K562 (cell line): ENCODE measurements around the gene SPRR1A. TPM values are rescaled to one million over a fixed set of nuclear protein-coding genes. Genes with fewer than 3 reads are reported as not detected.

Source experiments
- ATAC-seq: fragments of 200-7000 bp; cut with Tn5 transposase; 3 replicates; pipeline ENCODE4 v1.9.1; 2020; ENCODE audit warnings: moderate library complexity
- BruUV-seq: library from RNA; stranded (reverse); fragments of 400-500 nt; replicated peaks from 2 replicates; lab custom pipeline; 2021; lab: Mats Ljungman, UMichigan
- CTCF ChIA-PET: fragments of 300-600 bp; formaldehyde crosslinking; extraction: SDS; loops from one replicate; lab custom pipeline; 2021; ENCODE audit warnings: low intra/inter-chr PET ratio; lab: Yijun Ruan, JAX
- POLR2A ChIA-PET: fragments of 300-600, 350-650 bp; sonication (Branson Sonifier 250); formaldehyde crosslinking; extraction: SDS; loops from one replicate; lab custom pipeline; 2021; ENCODE audit warnings: antibody characterized with exemption, inconsistent platforms; lab: Yijun Ruan, JAX
- DNase-seq, 4 experiments: peaks; one replicate each; pipeline versions ENCODE4 v3.0.0 to v3.0.0-alpha.2; 2011 to 2018; ENCODE audit warnings: low spot score in 3 of 4, mixed read lengths in 3 of 4; ENCODE audit errors: extremely low read depth in 1 of 4
- FAIRE-seq: peaks from 2 replicates; lab custom pipeline; 2011; peaks lifted over from hg19 to GRCh38; lab: Jason Lieb, UNC
- H2AFZ ChIP-seq: 2 replicates; pipeline ENCODE4 v1.6.0; 2011; ENCODE audit warnings: low read depth, low read length, control low read depth, inconsistent platforms
- H3K27ac ChIP-seq: fragments of 200-600 bp; 3 replicates; pipeline ENCODE4 v1.8.0; 2011; ENCODE audit warnings: low read depth, mild to moderate bottlenecking, control low read depth, inconsistent platforms, low read length, moderate library complexity, mixed read lengths; ENCODE audit errors: extremely low read depth
- H3K27me3 ChIP-seq, 2 experiments: fragments of 300-600 bp in 1 of 2; 2 replicates in 1 of 2; 3 replicates in 1 of 2; pipeline versions ENCODE4 v1.6.0 to v1.8.0; 2011; ENCODE audit warnings: inconsistent platforms in 2 of 2, low read length in 2 of 2, mild to moderate bottlenecking in 1 of 2, mixed read lengths in 1 of 2, moderate library complexity in 1 of 2; ENCODE audit not compliant: control insufficient read depth in 2 of 2, insufficient read depth in 2 of 2
- H3K36me3 ChIP-seq: fragments of 300-600 bp; 3 replicates; pipeline ENCODE4 v1.8.0; 2011; ENCODE audit warnings: mild to moderate bottlenecking, low read length, inconsistent platforms; ENCODE audit not compliant: control insufficient read depth, insufficient read depth
- H3K4me1 ChIP-seq, 2 experiments: fragments of 200-600 bp in 1 of 2; replicated peaks in 1 of 2; 2 replicates in 1 of 2; 3 replicates in 1 of 2; pipeline versions ENCODE4 v1.5.1 to v1.8.0; 2011; ENCODE audit warnings: inconsistent platforms in 2 of 2, low read length in 2 of 2, mild to moderate bottlenecking in 1 of 2, mixed read lengths in 1 of 2, moderate library complexity in 1 of 2; ENCODE audit not compliant: control insufficient read depth in 2 of 2, insufficient read depth in 2 of 2
- H3K4me2 ChIP-seq: 2 replicates; pipeline ENCODE4 v1.6.1; 2011; ENCODE audit warnings: low read length, control low read depth, inconsistent platforms, mixed read lengths; ENCODE audit not compliant: insufficient read depth
- H3K4me3 ChIP-seq: fragments of 200-600 bp; sonication (generic), shearing (Covaris generic); 2 replicates; pipeline ENCODE4 v1.5.1; 2016; ENCODE audit warnings: control low read depth, inconsistent platforms
- H3K79me2 ChIP-seq: fragments of 200-600 bp; 3 replicates; pipeline ENCODE4 v1.8.0; 2011; ENCODE audit warnings: low read length, inconsistent platforms; ENCODE audit not compliant: control insufficient read depth, insufficient read depth
- H3K9ac ChIP-seq, 2 experiments: 2 replicates each; pipeline versions ENCODE4 v1.6.0 to v1.6.1; 2011; ENCODE audit warnings: low read depth in 2 of 2, low read length in 2 of 2, control low read depth in 1 of 2, inconsistent platforms in 1 of 2, mild to moderate bottlenecking in 1 of 2, mixed read lengths in 1 of 2; ENCODE audit not compliant: insufficient read depth in 1 of 2
- H3K9me1 ChIP-seq: one replicate; pipeline ENCODE4 v1.6.0; 2011; ENCODE audit warnings: inconsistent platforms, mild to moderate bottlenecking, low read length, moderate library complexity; ENCODE audit not compliant: control insufficient read depth, insufficient read depth
- H3K9me3 ChIP-seq: replicated peaks from 2 replicates; pipeline ENCODE4 v1.5.1; 2011; ENCODE audit warnings: low read depth, low read length, inconsistent platforms; ENCODE audit not compliant: control insufficient read depth, insufficient read depth
- H4K20me1 ChIP-seq: replicated peaks from 2 replicates; pipeline ENCODE4 v1.6.1; 2011; ENCODE audit warnings: low read length, inconsistent platforms, mixed read lengths; ENCODE audit not compliant: control insufficient read depth, insufficient read depth
- MEIS2 ChIP-seq: fragments of 450-650 bp; IDR thresholded peaks from 2 replicates; pipeline ENCODE4 v1.6.1; 2014; ENCODE audit warnings: mild to moderate bottlenecking; ENCODE audit not compliant: partially characterized antibody
- WGBS: fragments of 100-300 bp; shearing (Covaris generic); methylation state at CpG from one replicate; pipeline ENCODE4 v1.1.6; 2016; ENCODE audit warnings: low coverage, mixed read lengths; ENCODE audit not compliant: insufficient coverage; ENCODE audit errors: missing lambda C conversion rate; 5-methylcytosine and 5-hydroxymethylcytosine counted together
- in situ Hi-C: fragments of 300-500 bp; cut with MboI; formaldehyde crosslinking; loops from 4 replicates; pipeline ENCODE4 v1.15.0; 2018; ENCODE audit warnings: inconsistent platforms, mixed read lengths
- intact Hi-C: fragments of 100-400 bp; cut with micrococcal nuclease; formaldehyde crosslinking; loops from 2 replicates; pipeline ENCODE4 v1.14.2; 2022
- polyA plus RNA-seq, 8 experiments: library from polyadenylated mRNA; depleted of rRNA in 4 of 8; stranded (reverse) in 5 of 8; unstranded in 3 of 8; fragments of >200 nt; fragmentation: Nextera tagmentation in 2 of 8; fragmentation: Illumina TruSeq in 1 of 8; extraction: Ambion mirVana in 2 of 8; extraction: Trizol in 1 of 8; gene quantifications; 2 replicates each; pipeline versions ENCODE4 v1.2.1 to v1.2.3, GENCODE V29; 2011 to 2014; ENCODE audit warnings: inconsistent platforms in 1 of 8, missing spikeins in 1 of 8
- total RNA-seq, 7 experiments: library from RNA; depleted of rRNA in 6 of 7; stranded (reverse); fragments of >200 nt in 6 of 7; fragmentation: Illumina TruSeq in 2 of 7; extraction: Trizol in 2 of 7; gene quantifications; 2 replicates each; pipeline versions ENCODE4 v1.2.1 to v1.2.3, GENCODE V29; 2011 to 2021; ENCODE audit warnings: low replicate concordance in 1 of 7
- TF ChIP-seq, protein P1 (sequence below): fragments of 450-650 bp; IDR thresholded peaks from 2 replicates; pipeline ENCODE4 v1.6.1; 2016; ENCODE audit warnings: low read depth

SPRR1A gene
- total and polyA plus RNA-seq, 9 of the 15 experiments (the other 6 are each of a cell fraction or from before 2014, with no cell fraction given), result not detected

- no peaks in the 10 kb centered on the region for H4K20me1 ChIP-seq
- H3K4me1 ChIP-seq, result no peaks in the 10 kb centered on the region
- no peak for DNase-seq
- H3K79me2 ChIP-seq, result no peaks in the 10 kb centered on the region
- no peaks in the 10 kb centered on the region for H3K9me1 ChIP-seq
- WGBS, result 0% methylated on average over 1 of the region's 1 CpG
- no peak for FAIRE-seq
- H3K4me2 ChIP-seq, result no peak overlapping the region
- TF ChIP-seq MEIS2, result peak; percentile 7
- TF ChIP-seq, protein P1, sequence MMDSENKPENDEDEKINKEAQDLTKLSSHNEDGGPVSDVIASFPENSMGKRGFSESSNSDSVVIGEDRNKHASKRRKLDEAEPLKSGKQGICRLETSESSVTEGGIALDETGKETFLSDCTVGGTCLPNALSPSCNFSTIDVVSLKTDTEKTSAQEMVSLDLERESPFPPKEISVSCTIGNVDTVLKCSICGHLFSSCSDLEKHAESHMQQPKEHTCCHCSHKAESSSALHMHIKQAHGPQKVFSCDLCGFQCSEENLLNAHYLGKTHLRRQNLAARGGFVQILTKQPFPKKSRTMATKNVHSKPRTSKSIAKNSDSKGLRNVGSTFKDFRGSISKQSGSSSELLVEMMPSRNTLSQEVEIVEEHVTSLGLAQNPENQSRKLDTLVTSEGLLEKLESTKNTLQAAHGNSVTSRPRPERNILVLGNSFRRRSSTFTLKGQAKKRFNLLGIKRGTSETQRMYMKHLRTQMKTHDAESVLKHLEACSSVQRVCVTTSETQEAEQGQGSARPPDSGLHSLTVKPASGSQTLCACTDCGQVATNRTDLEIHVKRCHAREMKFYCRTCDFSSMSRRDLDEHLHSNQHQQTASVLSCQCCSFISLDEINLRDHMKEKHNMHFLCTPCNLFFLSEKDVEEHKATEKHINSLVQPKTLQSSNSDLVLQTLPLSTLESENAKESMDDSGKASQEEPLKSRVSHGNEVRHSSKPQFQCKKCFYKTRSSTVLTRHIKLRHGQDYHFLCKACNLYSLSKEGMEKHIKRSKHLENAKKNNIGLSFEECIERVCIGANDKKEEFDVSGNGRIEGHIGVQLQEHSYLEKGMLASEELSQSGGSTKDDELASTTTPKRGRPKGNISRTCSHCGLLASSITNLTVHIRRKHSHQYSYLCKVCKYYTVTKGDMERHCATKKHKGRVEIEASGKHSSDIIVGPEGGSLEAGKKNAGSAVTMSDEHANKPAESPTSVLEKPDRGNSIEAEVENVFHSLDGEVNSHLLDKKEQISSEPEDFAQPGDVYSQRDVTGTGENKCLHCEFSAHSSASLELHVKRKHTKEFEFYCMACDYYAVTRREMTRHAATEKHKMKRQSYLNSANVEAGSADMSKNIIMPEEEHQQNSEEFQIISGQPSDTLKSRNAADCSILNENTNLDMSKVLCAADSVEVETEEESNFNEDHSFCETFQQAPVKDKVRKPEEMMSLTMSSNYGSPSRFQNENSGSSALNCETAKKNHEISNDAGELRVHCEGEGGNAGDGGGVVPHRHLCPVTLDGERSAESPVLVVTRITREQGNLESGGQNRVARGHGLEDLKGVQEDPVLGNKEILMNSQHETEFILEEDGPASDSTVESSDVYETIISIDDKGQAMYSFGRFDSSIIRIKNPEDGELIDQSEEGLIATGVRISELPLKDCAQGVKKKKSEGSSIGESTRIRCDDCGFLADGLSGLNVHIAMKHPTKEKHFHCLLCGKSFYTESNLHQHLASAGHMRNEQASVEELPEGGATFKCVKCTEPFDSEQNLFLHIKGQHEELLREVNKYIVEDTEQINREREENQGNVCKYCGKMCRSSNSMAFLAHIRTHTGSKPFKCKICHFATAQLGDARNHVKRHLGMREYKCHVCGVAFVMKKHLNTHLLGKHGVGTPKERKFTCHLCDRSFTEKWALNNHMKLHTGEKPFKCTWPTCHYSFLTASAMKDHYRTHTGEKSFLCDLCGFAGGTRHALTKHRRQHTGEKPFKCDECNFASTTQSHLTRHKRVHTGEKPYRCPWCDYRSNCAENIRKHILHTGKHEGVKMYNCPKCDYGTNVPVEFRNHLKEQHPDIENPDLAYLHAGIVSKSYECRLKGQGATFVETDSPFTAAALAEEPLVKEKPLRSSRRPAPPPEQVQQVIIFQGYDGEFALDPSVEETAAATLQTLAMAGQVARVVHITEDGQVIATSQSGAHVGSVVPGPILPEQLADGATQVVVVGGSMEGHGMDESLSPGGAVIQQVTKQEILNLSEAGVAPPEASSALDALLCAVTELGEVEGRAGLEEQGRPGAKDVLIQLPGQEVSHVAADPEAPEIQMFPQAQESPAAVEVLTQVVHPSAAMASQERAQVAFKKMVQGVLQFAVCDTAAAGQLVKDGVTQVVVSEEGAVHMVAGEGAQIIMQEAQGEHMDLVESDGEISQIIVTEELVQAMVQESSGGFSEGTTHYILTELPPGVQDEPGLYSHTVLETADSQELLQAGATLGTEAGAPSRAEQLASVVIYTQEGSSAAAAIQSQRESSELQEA, result no peak
- TF ChIP-seq, all 486 proteins: peak for 1
- Histone ChIP-seq H3K36me3 (no peaks in the 10 kb centered on the region), H3K27ac (no peak overlapping the region), H3K4me3 (no peak overlapping the region), H3K27me3 (peaks cover 0 to 9% of the 10 kb centered on the region in 2 experiments; a peak in 3 of 5 replicates), H3K9ac (no peak overlapping the region), H2AFZ (no peak overlapping the region), H3K9me3 (no peaks in the 10 kb centered on the region)
- in situ Hi-C loops, result no loop called here
- no peak for ATAC-seq
- no TSS peak for BruUV-seq
- intact Hi-C loops, result no loop called here
- ChIA-PET POLR2A (interaction anchor here (1.7 kb wide), 1 partner anchor 11 kb away, joined by 4 read pairs; no protein-coding TSS in a partner anchor), CTCF (no interaction called here)
These were observed 3.2 kb upstream of the SPRR1A start for GRCh38 chr1:152980676-152981075.
